ENCODE measurements around the gene HIP1.

HIP1 gene

DNA sequence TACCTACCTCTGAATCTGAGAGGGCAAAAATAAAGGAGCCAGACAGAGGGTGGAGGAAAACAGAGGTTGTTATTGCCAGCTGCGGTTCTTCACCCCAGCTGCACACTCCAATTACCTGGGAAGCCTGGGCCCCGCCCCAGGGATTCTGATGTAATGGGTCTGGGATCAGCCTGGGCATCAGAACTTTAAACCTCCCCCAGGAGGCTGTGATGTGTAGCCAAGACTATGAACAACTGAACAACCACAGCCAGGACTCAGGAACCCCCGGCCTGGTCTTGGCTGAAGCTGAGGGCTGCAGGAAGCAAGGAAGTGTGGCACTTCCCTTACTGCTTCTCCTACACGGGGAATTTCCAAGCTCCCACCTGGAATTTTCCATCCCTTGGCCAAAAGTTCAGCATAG is 89.3 kb downstream of the HIP1 start:
- Histone ChIP-seq H4K12ac (ENCODE audit: low read depth, low read length) (no peak overlapping the region), H2BK5ac (ENCODE audit: low read depth, low read length, poor library complexity) (no peak overlapping the region), H3K27me3 (ENCODE audit: insufficient read depth, low read length) (no peaks in the 10 kb centered on the region), H3K4ac (ENCODE audit: low read depth, low read length) (no peak overlapping the region), H3K4me3 (ENCODE audit: low read depth, low read length) (no peak overlapping the region), H4K8ac (ENCODE audit: low read depth, low read length) (no peak overlapping the region), H2AK5ac (ENCODE audit: low read length) (no peak overlapping the region), H3K36me3 (ENCODE audit: control insufficient read depth in 1 of 2, insufficient read depth in 2 of 2, low read length in 2 of 2) (no peaks in the 10 kb centered on the region), H3K18ac (ENCODE audit: low read length) (no peak overlapping the region), H3K23ac (ENCODE audit: low read length) (no peak overlapping the region), H4K91ac (ENCODE audit: low read depth, low read length) (no peak overlapping the region), H2AFZ (ENCODE audit: insufficient read depth, low read length, poor library complexity) (no peak overlapping the region), H3K4me2 (ENCODE audit: low read length) (peak overlapping the region; percentile 2), H3K9me3 (ENCODE audit: insufficient read depth, low read depth, low read length) (no peaks in the 10 kb centered on the region), H3K79me1 (ENCODE audit: low read length) (no peaks in the 10 kb centered on the region), H3K79me2 (ENCODE audit: control insufficient read depth, insufficient read depth, low read length, poor library complexity) (no peaks in the 10 kb centered on the region), H2BK12ac (ENCODE audit: low read length) (no peak overlapping the region), H3K4me1 (ENCODE audit: control insufficient read depth in 1 of 2, insufficient read depth in 2 of 2, low read length in 2 of 2) (peaks cover 0 to 7% of the 10 kb centered on the region in 2 experiments), H3K9ac (ENCODE audit: low read length) (no peak overlapping the region), H3K27ac (ENCODE audit: low read depth, low read length) (no peak overlapping the region), H2BK120ac (ENCODE audit: insufficient read depth, low read length, poor library complexity) (no peak overlapping the region), H3K14ac (ENCODE audit: low read length) (no peak overlapping the region)
- no peak for DNase-seq
- WGBS (ENCODE audit: extremely low coverage, insufficient coverage, insufficient read length): no CpG with 5 or more reads among the region's 4 CpGs

DNA sequence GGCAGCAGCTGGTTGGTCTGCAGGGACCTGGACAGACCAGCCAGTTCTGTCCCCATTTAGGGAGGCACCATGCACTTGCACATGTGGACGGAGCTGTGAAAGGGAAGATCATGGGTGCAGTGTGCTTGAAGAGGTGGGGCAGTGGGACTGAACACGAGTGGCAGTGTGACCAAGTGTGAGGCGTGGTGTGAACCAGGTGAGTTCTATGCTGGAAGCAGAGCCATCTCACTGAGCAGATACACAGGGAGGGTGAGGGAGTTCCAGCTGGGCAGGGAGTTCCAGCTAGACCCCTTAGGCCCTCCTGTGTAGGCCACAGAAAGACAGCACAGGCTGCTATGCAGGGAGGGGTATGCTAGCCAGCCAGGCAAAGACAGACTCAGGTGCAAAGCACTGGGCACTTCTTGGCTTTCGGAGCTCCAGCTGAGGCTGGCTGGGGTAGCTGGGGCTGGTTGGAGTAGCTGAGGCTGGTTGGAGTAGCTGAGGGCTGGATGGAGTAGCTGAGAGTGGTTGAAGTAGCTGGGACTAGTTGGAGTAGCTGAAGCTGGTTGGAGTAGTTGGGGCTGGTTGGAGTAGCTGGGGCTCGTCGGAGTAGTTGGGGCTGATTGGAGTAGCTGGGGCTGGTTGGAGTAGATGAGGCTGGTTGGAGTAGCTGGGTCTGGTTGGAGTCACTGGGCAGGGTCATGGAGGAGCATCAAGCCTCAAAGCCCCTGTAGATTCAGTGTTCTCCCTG is 90.9 kb downstream of the HIP1 start:
- WGBS (ENCODE audit: extremely low coverage, insufficient coverage, insufficient read length): no CpG with 5 or more reads among the region's 6 CpGs
- H2BK120ac ChIP-seq (ENCODE audit: insufficient read depth, low read length, poor library complexity): no peak overlapping the region

GRCh38 chr7:75646571-75647102 is 92.1 kb downstream of the HIP1 start:
- WGBS (ENCODE audit: extremely low coverage, insufficient coverage, insufficient read length): no CpG with 5 or more reads among the region's 9 CpGs
- Histone ChIP-seq H3K4me2 (ENCODE audit: low read length) (no peak overlapping the region), H3K79me1 (ENCODE audit: low read length) (no peaks in the 10 kb centered on the region), H2AFZ (ENCODE audit: insufficient read depth, low read length, poor library complexity) (no peak overlapping the region), H3K14ac (ENCODE audit: low read length) (no peak overlapping the region), H3K4ac (ENCODE audit: low read depth, low read length) (no peak overlapping the region), H4K12ac (ENCODE audit: low read depth, low read length) (no peak overlapping the region), H2BK5ac (ENCODE audit: low read depth, low read length, poor library complexity) (no peak overlapping the region), H3K9ac (ENCODE audit: low read length) (no peak overlapping the region), H4K8ac (ENCODE audit: low read depth, low read length) (no peak overlapping the region), H3K4me3 (ENCODE audit: low read depth, low read length) (no peak overlapping the region), H2AK5ac (ENCODE audit: low read length) (no peak overlapping the region), H2BK12ac (ENCODE audit: low read length) (no peak overlapping the region), H3K27me3 (ENCODE audit: insufficient read depth, low read length) (no peaks in the 10 kb centered on the region), H3K79me2 (ENCODE audit: control insufficient read depth, insufficient read depth, low read length, poor library complexity) (no peaks in the 10 kb centered on the region), H3K36me3 (ENCODE audit: control insufficient read depth in 1 of 2, insufficient read depth in 2 of 2, low read length in 2 of 2) (no peaks in the 10 kb centered on the region), H3K18ac (ENCODE audit: low read length) (no peak overlapping the region), H3K23ac (ENCODE audit: low read length) (no peak overlapping the region), H3K4me1 (ENCODE audit: control insufficient read depth in 1 of 2, insufficient read depth in 2 of 2, low read length in 2 of 2) (peaks cover 0 to 7% of the 10 kb centered on the region in 2 experiments), H2BK120ac (ENCODE audit: insufficient read depth, low read length, poor library complexity) (no peak overlapping the region), H3K27ac (ENCODE audit: low read depth, low read length) (no peak overlapping the region), H3K9me3 (ENCODE audit: insufficient read depth, low read depth, low read length) (peaks cover 2% of the 10 kb centered on the region), H4K91ac (ENCODE audit: low read depth, low read length) (no peak overlapping the region)
- DNase-seq: no peak

More for the DNA sequence above, 90.9 kb downstream of the HIP1 start:
- Histone ChIP-seq H4K8ac (ENCODE audit: low read depth, low read length) (no peak overlapping the region), H3K79me1 (ENCODE audit: low read length) (no peaks in the 10 kb centered on the region), H4K91ac (ENCODE audit: low read depth, low read length) (no peak overlapping the region), H2BK12ac (ENCODE audit: low read length) (no peak overlapping the region), H3K36me3 (ENCODE audit: control insufficient read depth in 1 of 2, insufficient read depth in 2 of 2, low read length in 2 of 2) (no peaks in the 10 kb centered on the region), H3K4ac (ENCODE audit: low read depth, low read length) (no peak overlapping the region), H4K12ac (ENCODE audit: low read depth, low read length) (no peak overlapping the region), H3K27ac (ENCODE audit: low read depth, low read length) (no peak overlapping the region), H2AK5ac (ENCODE audit: low read length) (no peak overlapping the region), H2AFZ (ENCODE audit: insufficient read depth, low read length, poor library complexity) (no peak overlapping the region), H3K79me2 (ENCODE audit: control insufficient read depth, insufficient read depth, low read length, poor library complexity) (no peaks in the 10 kb centered on the region), H3K18ac (ENCODE audit: low read length) (no peak overlapping the region), H3K9ac (ENCODE audit: low read length) (no peak overlapping the region), H3K23ac (ENCODE audit: low read length) (no peak overlapping the region), H2BK5ac (ENCODE audit: low read depth, low read length, poor library complexity) (no peak overlapping the region), H3K4me3 (ENCODE audit: low read depth, low read length) (no peak overlapping the region), H3K27me3 (ENCODE audit: insufficient read depth, low read length) (no peaks in the 10 kb centered on the region), H3K4me1 (ENCODE audit: control insufficient read depth in 1 of 2, insufficient read depth in 2 of 2, low read length in 2 of 2) (peaks cover 0 to 7% of the 10 kb centered on the region in 2 experiments), H3K9me3 (ENCODE audit: insufficient read depth, low read depth, low read length) (no peaks in the 10 kb centered on the region), H3K14ac (ENCODE audit: low read length) (no peak overlapping the region), H3K4me2 (ENCODE audit: low read length) (no peak overlapping the region)
- no peak for DNase-seq

DNA sequence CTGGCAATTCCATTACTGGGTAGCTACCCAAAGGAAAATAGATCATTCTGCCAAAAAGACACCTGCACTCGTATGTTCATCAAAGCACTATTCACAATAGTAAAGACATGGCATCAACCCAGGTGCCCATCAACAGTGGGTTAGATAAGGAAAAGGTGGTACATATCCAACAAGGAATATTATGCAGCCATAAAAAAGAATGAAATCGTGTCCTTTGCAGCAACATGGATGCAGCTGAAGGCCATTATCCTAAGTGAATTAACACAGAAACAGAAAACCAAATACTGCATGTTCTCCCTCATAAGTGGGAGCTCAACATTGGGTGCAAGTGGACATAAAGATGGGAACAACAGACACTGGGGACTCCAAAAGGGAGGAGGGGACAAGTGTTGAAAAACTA is 93.2 kb downstream of the HIP1 start:
- Histone ChIP-seq H4K91ac (ENCODE audit: low read depth, low read length) (no peak overlapping the region), H3K4me3 (ENCODE audit: low read depth, low read length) (no peak overlapping the region), H3K79me2 (ENCODE audit: control insufficient read depth, insufficient read depth, low read length, poor library complexity) (no peaks in the 10 kb centered on the region), H3K9me3 (ENCODE audit: insufficient read depth, low read depth, low read length) (peaks cover 2% of the 10 kb centered on the region), H2AFZ (ENCODE audit: insufficient read depth, low read length, poor library complexity) (no peak overlapping the region), H3K23ac (ENCODE audit: low read length) (no peak overlapping the region), H3K9ac (ENCODE audit: low read length) (no peak overlapping the region), H3K18ac (ENCODE audit: low read length) (no peak overlapping the region), H3K4me2 (ENCODE audit: low read length) (no peak overlapping the region), H3K14ac (ENCODE audit: low read length) (no peak overlapping the region), H3K4ac (ENCODE audit: low read depth, low read length) (no peak overlapping the region), H3K36me3 (ENCODE audit: control insufficient read depth in 1 of 2, insufficient read depth in 2 of 2, low read length in 2 of 2) (no peaks in the 10 kb centered on the region), H3K27me3 (ENCODE audit: insufficient read depth, low read length) (no peaks in the 10 kb centered on the region), H2AK5ac (ENCODE audit: low read length) (no peak overlapping the region), H3K79me1 (ENCODE audit: low read length) (no peaks in the 10 kb centered on the region), H4K12ac (ENCODE audit: low read depth, low read length) (no peak overlapping the region), H4K8ac (ENCODE audit: low read depth, low read length) (no peak overlapping the region), H2BK120ac (ENCODE audit: insufficient read depth, low read length, poor library complexity) (no peak overlapping the region), H2BK12ac (ENCODE audit: low read length) (no peak overlapping the region), H2BK5ac (ENCODE audit: low read depth, low read length, poor library complexity) (no peak overlapping the region), H3K4me1 (ENCODE audit: control insufficient read depth in 1 of 2, insufficient read depth in 2 of 2, low read length in 2 of 2) (peaks cover 0 to 7% of the 10 kb centered on the region in 2 experiments), H3K27ac (ENCODE audit: low read depth, low read length) (no peak overlapping the region)
- no CpG with 5 or more reads among the region's 2 CpGs for WGBS (ENCODE audit: extremely low coverage, insufficient coverage, insufficient read length)
- DNase-seq: no peak

Measured in trophoblast cell (in vitro differentiated cells and primary cell).